Brain microvascular endothelial cell (primary cell): Measurements from ENCODE around the gene SETMAR.

Source experiments
- DNase-seq: peaks from one replicate; pipeline ENCODE4 v3.0.0-alpha.2; 2020
- H3K27ac ChIP-seq: fragments of 250-450 bp; sonication (Bioruptor Pico); 2 replicates; pipeline ENCODE4 v1.5.1; 2020; ENCODE audit warnings: mild to moderate bottlenecking, moderate library complexity
- H3K27me3 ChIP-seq: fragments of 250-450 bp; sonication (Bioruptor Pico); replicated peaks from 2 replicates; pipeline ENCODE4 v1.5.1; 2020; ENCODE audit warnings: mild to moderate bottlenecking
- H3K36me3 ChIP-seq: fragments of 250-450 bp; sonication (Bioruptor Pico); replicated peaks from 2 replicates; pipeline ENCODE4 v1.5.1; 2020; ENCODE audit warnings: mild to moderate bottlenecking
- H3K4me3 ChIP-seq: 2 replicates; pipeline ENCODE4 v1.5.1; 2011; ENCODE audit warnings: low read depth, mild to moderate bottlenecking, control low read depth, low read length, moderate library complexity
- CTCF ChIP-seq: IDR thresholded peaks from 2 replicates; pipeline ENCODE4 v1.5.1; 2011; ENCODE audit warnings: low read depth, mild to moderate bottlenecking, moderate library complexity, low read length, control low read depth, inconsistent platforms; ENCODE audit errors: missing control alignments
- in situ Hi-C: cut with HindIII; loops from 2 replicates; pipeline ENCODE4 v1.10.0; 2017; ENCODE audit warnings: low sequenced_read_pairs, low pct_ligation_motif_present

Gene SETMAR

GRCh38 chr3:4335840-4336562, 32.8 kb downstream of the SETMAR start:
- in situ Hi-C loops: no loop called here
- DNase-seq: no peak
- TF ChIP-seq CTCF: no peak
- H3K4me3 ChIP-seq: no peak overlapping the region
- H3K36me3 ChIP-seq: no peaks in the 10 kb centered on the region
- no peak overlapping the region for H3K27ac ChIP-seq
- H3K27me3 ChIP-seq: no peaks in the 10 kb centered on the region

GRCh38 chr3:4336850-4337546, 33.8 kb downstream of the SETMAR start:
- no peak for TF ChIP-seq CTCF
- in situ Hi-C loops: no loop called here
- Histone ChIP-seq H3K27ac (no peak overlapping the region), H3K4me3 (no peak overlapping the region), H3K27me3 (no peaks in the 10 kb centered on the region), H3K36me3 (no peaks in the 10 kb centered on the region)
- no peak for DNase-seq

- Histone ChIP-seq H3K4me3 (no peak overlapping the region), H3K27me3 (no peaks in the 10 kb centered on the region), H3K27ac (no peak overlapping the region), H3K36me3 (no peaks in the 10 kb centered on the region)
- in situ Hi-C loops: no loop called here
- DNase-seq: no peak
- TF ChIP-seq CTCF: no peak
Measured at GRCh38 chr3:4338751-4339150, 35.6 kb downstream of the SETMAR start.

GRCh38 chr3:4340077-4340410, 36.9 kb downstream of the SETMAR start:
- H3K36me3 ChIP-seq: no peaks in the 10 kb centered on the region
- H3K4me3 ChIP-seq: no peak overlapping the region
- no peak for DNase-seq
- in situ Hi-C loops: no loop called here
- no peak for TF ChIP-seq CTCF
- H3K27ac ChIP-seq: no peak overlapping the region
- H3K27me3 ChIP-seq: no peaks in the 10 kb centered on the region

GRCh38 chr3:4340411-4341335, 37.5 kb downstream of the SETMAR start:
- no peak for TF ChIP-seq CTCF
- in situ Hi-C loops: no loop called here
- Histone ChIP-seq H3K27me3 (no peaks in the 10 kb centered on the region), H3K4me3 (no peak overlapping the region), H3K27ac (no peak overlapping the region), H3K36me3 (no peaks in the 10 kb centered on the region)
- no peak for DNase-seq
